SK-N-SH treated with all-trans-retinoic acid at 6 μM for 48 hours (cell line): Measurements from ENCODE around the gene HTR6.

Experiments used
- ATAC-seq: fragments of 200-7000 bp; cut with Tn5 transposase; 3 replicates; pipeline ENCODE4 v1.9.1; 2020; ENCODE audit warnings: mild to moderate bottlenecking, moderate library complexity
- ARNTL ChIP-seq: fragments of 450-650 bp; formaldehyde crosslinking; IDR thresholded peaks from 2 replicates; pipeline ENCODE4 v1.5.0; 2020; ENCODE audit warnings: low read depth, mild to moderate bottlenecking, moderate library complexity, borderline replicate concordance
- BACH2 ChIP-seq: fragments of 250-450 bp; sonication (Bioruptor Pico); IDR thresholded peaks from 2 replicates; pipeline ENCODE4 v1.9.0; 2021; ENCODE audit warnings: mild to moderate bottlenecking, borderline replicate concordance
- CREB5 ChIP-seq: fragments of 250-450 bp; sonication (Bioruptor Pico); IDR thresholded peaks from 2 replicates; pipeline ENCODE4 v1.5.1; 2020; ENCODE audit warnings: low read depth, mild to moderate bottlenecking, moderate library complexity
- CSDC2 ChIP-seq: fragments of 250-450 bp; sonication (Bioruptor Pico); IDR thresholded peaks from 2 replicates; pipeline ENCODE4 v1.5.0; 2020; ENCODE audit warnings: mild to moderate bottlenecking, moderate library complexity
- CSRNP3 ChIP-seq: fragments of 250-450 bp; sonication (Bioruptor Pico); IDR thresholded peaks from 2 replicates; pipeline ENCODE4 v1.5.1; 2021; ENCODE audit warnings: mild to moderate bottlenecking, moderate library complexity
- ESRRG ChIP-seq: fragments of 250-450 bp; sonication (Bioruptor Pico); IDR thresholded peaks from 2 replicates; pipeline ENCODE4 v1.6.1; 2021; ENCODE audit warnings: mild to moderate bottlenecking
- GLIS3 ChIP-seq: fragments of 250-450 bp; sonication (Bioruptor Pico); IDR thresholded peaks from 2 replicates; pipeline ENCODE4 v1.5.0; 2020; ENCODE audit warnings: mild to moderate bottlenecking, moderate library complexity
- ISL1 ChIP-seq: fragments of 250-450 bp; sonication (Bioruptor Pico); IDR thresholded peaks from 2 replicates; pipeline ENCODE4 v2.1.2; 2022; ENCODE audit warnings: mild to moderate bottlenecking, moderate library complexity
- OSR1 ChIP-seq: fragments of 250-450 bp; sonication (Bioruptor Pico); IDR thresholded peaks from 2 replicates; pipeline ENCODE4 v1.8.0; 2022; ENCODE audit warnings: moderate library complexity, mild to moderate bottlenecking, inconsistent platforms
- PATZ1 ChIP-seq: fragments of 250-450 bp; sonication (Bioruptor Pico); IDR thresholded peaks from 2 replicates; pipeline ENCODE4 v1.8.0; 2020; ENCODE audit warnings: mild to moderate bottlenecking, moderate library complexity, borderline replicate concordance
- POU6F1 ChIP-seq: fragments of 250-450 bp; sonication (Bioruptor Pico); IDR thresholded peaks from 2 replicates; pipeline ENCODE4 v1.8.0; 2021; ENCODE audit warnings: low read depth, mild to moderate bottlenecking, moderate library complexity, borderline replicate concordance
- PPARA ChIP-seq: fragments of 250-450 bp; sonication (Bioruptor Pico); IDR thresholded peaks from 2 replicates; pipeline ENCODE4 v1.5.0; 2020; ENCODE audit warnings: mild to moderate bottlenecking, borderline replicate concordance
- RARB ChIP-seq: fragments of 250-450 bp; sonication (Bioruptor Pico); IDR thresholded peaks from 2 replicates; pipeline ENCODE4 v1.8.0; 2021; ENCODE audit warnings: mild to moderate bottlenecking, moderate library complexity
- SNAI2 ChIP-seq: fragments of 250-450 bp; sonication (Bioruptor Pico); IDR thresholded peaks from 2 replicates; pipeline ENCODE4 v1.5.0; 2020; ENCODE audit warnings: mild to moderate bottlenecking, moderate library complexity
- TCF4 ChIP-seq: fragments of 250-450 bp; sonication (Bioruptor Pico); IDR thresholded peaks from 2 replicates; pipeline ENCODE4 v1.8.0; 2021; ENCODE audit warnings: mild to moderate bottlenecking, moderate library complexity, borderline replicate concordance
- TOX ChIP-seq: fragments of 250-450 bp; sonication (Bioruptor Pico); IDR thresholded peaks from 2 replicates; pipeline ENCODE4 v1.8.0; 2021; ENCODE audit warnings: mild to moderate bottlenecking, moderate library complexity, borderline replicate concordance
- ZC3H10 ChIP-seq: fragments of 250-450 bp; sonication (Bioruptor Pico); IDR thresholded peaks from 2 replicates; pipeline ENCODE4 v1.5.1; 2021; ENCODE audit warnings: mild to moderate bottlenecking, moderate library complexity
- ZFP3 ChIP-seq: fragments of 250-450 bp; sonication (Bioruptor Pico); IDR thresholded peaks from 2 replicates; pipeline ENCODE4 v1.5.0; 2020; ENCODE audit warnings: mild to moderate bottlenecking, moderate library complexity
- ZFP30 ChIP-seq: fragments of 450-650 bp; formaldehyde crosslinking; IDR thresholded peaks from 2 replicates; pipeline ENCODE4 v1.5.0; 2022; ENCODE audit warnings: mild to moderate bottlenecking, moderate library complexity
- ZNF565 ChIP-seq: fragments of 450-650 bp; formaldehyde crosslinking; conservative IDR thresholded peaks from 2 replicates; pipeline ENCODE4 v1.5.0; 2020; ENCODE audit warnings: low read depth, mild to moderate bottlenecking, moderate library complexity
- ZNF70 ChIP-seq: fragments of 450-650 bp; formaldehyde crosslinking; IDR thresholded peaks from 2 replicates; pipeline ENCODE4 v1.5.0; 2020; ENCODE audit warnings: mild to moderate bottlenecking, moderate library complexity
- ZNF8 ChIP-seq: fragments of 450-650 bp; formaldehyde crosslinking; IDR thresholded peaks from 2 replicates; pipeline ENCODE4 v1.5.0; 2020; ENCODE audit warnings: mild to moderate bottlenecking, moderate library complexity

Gene HTR6

GRCh38 chr1:19690342-19690741, 25.7 kb downstream of the HTR6 start:
- ATAC-seq: no peak
- TF ChIP-seq ZNF565 (CRISPR knock-in tag): no peak
- TF ChIP-seq ZC3H10 (CRISPR knock-in tag): no peak
- no peak for TF ChIP-seq CSDC2 (CRISPR knock-in tag)
- TF ChIP-seq, all 23 proteins: peak for 0

GRCh38 chr1:19694298-19694697, 29.6 kb downstream of the HTR6 start:
- no peak for ATAC-seq
- no peak for TF ChIP-seq ZNF565 (CRISPR knock-in tag)
- TF ChIP-seq OSR1 (CRISPR knock-in tag): no peak
- TF ChIP-seq GLIS3 (CRISPR knock-in tag): no peak
- no peak for TF ChIP-seq POU6F1 (CRISPR knock-in tag)
- TF ChIP-seq TOX (CRISPR knock-in tag): no peak
- no peak for TF ChIP-seq ZC3H10 (CRISPR knock-in tag)
- no peak for TF ChIP-seq ZNF70
- no peak for TF ChIP-seq SNAI2 (CRISPR knock-in tag)
- no peak for TF ChIP-seq ARNTL (CRISPR knock-in tag)
- no peak for TF ChIP-seq ZFP3
- TF ChIP-seq RARB (CRISPR knock-in tag): no peak
- no peak for TF ChIP-seq ESRRG
- no peak for TF ChIP-seq TCF4 (CRISPR knock-in tag)
- no peak for TF ChIP-seq PPARA (CRISPR knock-in tag)
- no peak for TF ChIP-seq CREB5 (CRISPR knock-in tag)
- TF ChIP-seq ZNF8 (CRISPR knock-in tag): no peak
- TF ChIP-seq CSRNP3 (CRISPR knock-in tag): no peak
- TF ChIP-seq ISL1: no peak

- TF ChIP-seq ZNF8 (CRISPR knock-in tag) (no peak), TCF4 (CRISPR knock-in tag) (no peak), ISL1 (no peak), POU6F1 (CRISPR knock-in tag) (no peak), ZFP30 (CRISPR knock-in tag) (no peak), CSDC2 (CRISPR knock-in tag) (no peak), CSRNP3 (CRISPR knock-in tag) (no peak), RARB (CRISPR knock-in tag) (no peak), ZC3H10 (CRISPR knock-in tag) (no peak), ARNTL (CRISPR knock-in tag) (no peak), TOX (CRISPR knock-in tag) (no peak), PPARA (CRISPR knock-in tag) (no peak), ZFP3 (no peak), ZNF70 (no peak), OSR1 (CRISPR knock-in tag) (no peak), GLIS3 (CRISPR knock-in tag) (no peak), ESRRG (no peak), CREB5 (CRISPR knock-in tag) (no peak), PATZ1 (CRISPR knock-in tag) (no peak), BACH2 (no peak)
- no peak for ATAC-seq
Measured at GRCh38 chr1:19695772-19696171, 31.1 kb downstream of the HTR6 start.
